GM19395 (cell line): ENCODE measurements around the gene ROM1.
"Not testable (repeated sequence)": the region's sequence is repeated elsewhere in the genome, so short reads cannot be mapped to it uniquely, and the experiment has no call there.

Experiments used
- ATAC-seq: cut with Tn5 transposase; IDR thresholded peaks from one replicate; pipeline ENCODE4 v1.9.1; 2021; ENCODE audit warnings: mild to moderate bottlenecking, moderate library complexity; ENCODE audit not compliant: unreplicated experiment

The ROM1 gene

GRCh38 chr11:62607714-62608113 lies 5.3 kb upstream of the ROM1 start:
- no peak for ATAC-seq

DNA sequence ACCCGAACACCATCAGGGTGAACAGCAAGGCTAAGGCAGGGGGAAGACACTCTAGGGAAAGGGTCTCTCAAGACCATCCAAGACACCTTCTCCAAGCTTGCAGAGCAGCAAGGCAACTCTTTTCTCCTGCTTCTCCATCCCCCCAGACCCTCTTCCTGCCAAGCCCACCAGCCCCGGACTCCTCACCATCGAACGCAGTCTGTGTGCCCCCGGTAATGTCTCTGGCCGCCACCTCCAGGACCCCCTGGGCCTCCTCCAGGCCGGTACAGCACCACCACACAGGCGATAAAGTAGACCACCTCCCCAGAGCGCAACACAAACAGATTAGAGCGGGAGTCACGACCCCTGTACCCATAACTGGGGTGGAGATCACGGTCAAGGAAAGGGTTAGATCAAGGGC lies 4.3 kb upstream of the ROM1 start:
- ATAC-seq: no peak

GRCh38 chr11:62610403-62610802 lies 2.7 kb upstream of the ROM1 start:
- no peak for ATAC-seq

GRCh38 chr11:62610814-62611704 lies 2.0 kb upstream of the ROM1 start:
- no peak for ATAC-seq

- peak; percentile 40 for ATAC-seq
Measured at GRCh38 chr11:62611705-62612365, 1.2 kb upstream of the ROM1 start.

DNA sequence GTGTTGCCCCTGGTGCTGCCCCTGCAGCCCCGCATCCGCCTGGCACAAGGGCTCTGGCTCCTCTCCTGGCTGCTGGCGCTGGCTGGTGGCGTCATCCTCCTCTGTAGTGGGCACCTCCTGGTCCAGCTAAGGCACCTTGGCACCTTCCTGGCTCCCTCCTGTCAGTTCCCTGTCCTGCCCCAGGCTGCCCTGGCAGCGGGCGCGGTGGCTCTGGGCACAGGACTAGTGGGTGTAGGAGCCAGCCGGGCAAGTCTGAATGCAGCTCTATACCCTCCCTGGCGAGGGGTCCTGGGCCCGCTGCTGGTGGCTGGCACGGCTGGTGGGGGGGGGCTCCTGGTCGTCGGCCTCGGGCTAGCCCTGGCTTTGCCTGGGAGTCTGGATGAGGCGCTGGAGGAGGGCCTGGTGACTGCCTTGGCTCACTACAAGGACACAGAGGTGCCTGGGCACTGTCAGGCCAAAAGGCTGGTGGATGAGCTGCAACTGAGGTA lies 278 bp downstream of the ROM1 start:
- ATAC-seq: no peak

DNA sequence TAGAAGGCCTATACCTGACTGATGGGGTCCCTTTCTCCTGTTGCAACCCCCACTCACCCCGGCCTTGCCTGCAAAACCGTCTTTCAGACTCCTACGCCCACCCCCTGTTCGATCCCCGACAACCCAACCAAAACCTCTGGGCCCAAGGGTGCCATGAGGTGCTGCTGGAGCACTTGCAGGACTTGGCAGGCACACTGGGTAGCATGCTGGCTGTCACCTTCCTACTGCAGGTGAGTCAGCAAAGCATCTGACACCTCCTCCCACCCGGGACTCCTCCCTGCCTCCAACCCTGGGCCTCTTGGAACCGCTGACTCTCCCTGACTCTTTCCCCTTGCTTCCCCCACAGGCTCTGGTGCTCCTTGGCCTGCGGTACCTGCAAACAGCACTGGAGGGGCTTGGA lies 1.2 kb downstream of the ROM1 start:
- no peak for ATAC-seq

DNA sequence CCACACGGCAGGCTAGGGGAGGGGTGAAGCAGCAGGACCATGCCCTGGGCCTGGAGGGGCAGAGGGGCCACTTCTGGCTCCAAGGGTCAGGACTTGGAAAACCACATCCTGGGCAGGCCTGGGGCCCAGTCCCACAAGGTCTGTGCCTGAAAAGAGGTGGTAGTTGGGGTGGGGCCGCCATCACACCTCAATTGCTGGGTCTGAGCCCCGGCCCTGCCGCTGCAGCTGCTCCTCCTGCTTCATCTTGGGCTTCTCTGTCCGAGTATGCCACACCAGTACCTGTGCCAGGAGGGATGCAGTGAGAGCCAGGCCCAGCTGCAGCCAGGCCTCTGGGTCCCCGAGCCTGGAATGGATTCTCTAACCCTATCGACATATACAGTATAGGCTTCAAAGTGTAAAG lies 2.5 kb downstream of the ROM1 start:
- ATAC-seq: no peak

DNA sequence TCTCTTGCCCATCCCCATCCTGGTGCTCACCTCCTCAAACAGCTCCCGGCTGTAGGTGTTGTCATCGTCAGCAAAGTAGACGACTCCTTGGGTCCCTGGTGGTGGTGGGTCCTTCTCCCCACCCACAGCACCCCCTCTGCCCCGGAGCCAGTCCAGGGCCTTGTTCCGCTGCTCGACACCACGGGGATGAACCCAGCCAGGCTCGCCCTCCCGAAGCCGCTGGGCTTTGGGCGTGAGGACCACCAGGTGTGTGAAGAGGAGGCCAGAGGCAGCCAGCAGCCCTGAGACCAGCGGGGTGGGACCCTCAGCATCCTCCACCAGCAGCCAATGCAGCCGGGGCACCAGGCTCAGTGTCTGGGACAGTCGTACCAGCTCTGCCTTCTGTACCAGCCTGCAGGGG lies 3.9 kb downstream of the ROM1 start:
- not testable (repeated sequence) for ATAC-seq

DNA sequence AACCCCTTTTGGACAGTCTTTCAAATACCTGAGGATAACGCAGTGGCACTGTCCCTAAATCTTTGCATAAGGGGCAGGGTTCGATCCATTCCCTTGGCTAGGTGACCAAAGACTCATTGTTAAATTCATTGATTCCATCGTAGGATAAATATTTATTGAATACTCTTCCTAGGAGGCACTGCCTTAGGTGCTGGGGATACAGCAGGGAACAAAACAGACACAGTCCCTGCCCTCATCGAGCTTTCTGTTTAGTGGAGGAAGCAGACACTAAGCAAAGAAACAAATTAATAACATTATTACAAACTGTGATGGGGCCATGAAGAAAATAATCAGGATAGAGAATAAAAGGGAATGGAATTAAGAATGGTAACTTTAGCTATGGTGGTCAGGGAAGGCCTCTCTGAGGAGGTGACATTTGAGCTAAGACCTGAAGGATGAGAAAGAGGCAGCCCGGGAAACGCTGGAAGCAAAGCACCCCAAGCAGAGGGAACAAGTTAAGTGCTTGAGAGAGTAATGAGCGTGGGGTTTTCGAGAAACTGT lies 8.0 kb downstream of the ROM1 start:
- no peak for ATAC-seq

GRCh38 chr11:62621567-62622470 lies 8.8 kb downstream of the ROM1 start, which contains the start of gene B3GAT3:
TSS of gene B3GAT3 (minus strand) at chr11:62621986. CDS start at chr11:62621947, 39 bp downstream.
- ATAC-seq: peak; percentile 91

- no peak for ATAC-seq
Measured at GRCh38 chr11:62622476-62623089, 9.5 kb downstream of the ROM1 start.

DNA sequence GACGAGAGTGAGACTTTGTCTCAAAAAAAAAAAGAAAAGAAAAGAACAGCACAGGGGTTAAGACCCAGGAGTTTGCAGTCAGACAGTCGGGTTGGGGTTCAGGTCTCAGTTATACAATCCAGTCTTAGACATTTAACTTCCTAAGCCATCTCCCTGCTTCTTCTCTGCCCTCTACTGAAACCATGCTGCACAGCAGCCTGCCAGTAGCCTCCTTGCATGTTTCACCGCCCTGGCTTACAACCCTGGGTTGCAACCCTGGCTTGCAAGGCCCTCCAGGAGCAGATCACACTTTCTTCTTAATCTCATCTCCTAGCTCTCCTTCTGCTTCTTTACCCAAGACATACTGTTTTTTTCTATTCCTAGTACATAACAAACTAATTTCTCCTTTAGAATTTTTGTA lies 14.7 kb downstream of the ROM1 start:
- ATAC-seq: no peak

DNA sequence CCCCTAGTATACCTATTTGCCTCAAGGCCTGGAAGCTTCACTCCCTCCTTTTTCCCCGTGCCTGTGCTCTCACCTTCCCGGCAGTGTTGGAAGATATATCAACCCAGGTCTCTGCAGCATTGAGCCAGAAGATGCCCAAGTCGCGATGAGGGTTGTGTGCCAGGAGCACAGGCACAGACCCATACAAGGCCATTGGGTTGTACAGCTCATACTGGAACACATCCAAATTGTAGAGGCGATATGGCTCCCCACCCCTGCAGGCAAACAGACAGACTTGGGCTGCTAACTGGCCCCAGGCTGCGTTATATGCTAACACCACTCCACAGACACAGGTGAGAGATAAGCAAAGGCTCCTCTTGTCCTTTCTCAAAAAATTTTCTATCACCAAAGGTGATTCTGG lies 19.4 kb downstream of the ROM1 start:
- no peak for ATAC-seq

- no peak for ATAC-seq
Measured at GRCh38 chr11:62644220-62644619, 31.2 kb downstream of the ROM1 start.

GRCh38 chr11:62645671-62645945 lies 32.6 kb downstream of the ROM1 start:
- ATAC-seq: no peak

GRCh38 chr11:62645946-62646824 lies 33.1 kb downstream of the ROM1 start, which contains the start of gene GANAB:
TSS of gene GANAB (minus strand) at chr11:62646613. CDS start at chr11:62646599, 14 bp downstream.
- peak; percentile 89 for ATAC-seq

- no peak for ATAC-seq
Measured at GRCh38 chr11:62646825-62647608, 34.0 kb downstream of the ROM1 start.

GRCh38 chr11:62647609-62648005 lies 34.5 kb downstream of the ROM1 start:
- ATAC-seq: no peak
